ENCODE measurements around the gene VCX3B.
"Not testable (repeated sequence)": the region's sequence is repeated elsewhere in the genome, so short reads cannot be mapped to it uniquely, and the experiment has no call there.

Gene VCX3B

DNA sequence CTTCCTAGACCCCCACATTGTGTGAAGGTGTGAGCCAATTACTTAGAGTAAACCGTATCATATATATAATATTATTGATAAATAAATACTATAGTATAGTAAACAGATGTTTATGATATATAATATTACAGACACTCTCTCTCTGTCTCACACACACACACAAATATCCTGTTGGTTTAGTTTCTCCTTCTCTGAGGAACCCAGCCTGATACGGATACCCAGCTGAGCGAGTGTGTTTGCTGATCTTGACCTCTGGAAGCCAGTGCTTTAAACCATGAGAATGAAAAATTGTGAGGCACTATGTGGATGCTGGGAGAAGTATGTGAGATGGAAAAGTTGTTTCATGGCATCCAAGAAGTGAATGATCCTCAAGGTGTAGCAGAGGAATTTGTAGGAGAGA lies at the start of gene VCX3B:
TSS of gene VCX3B (plus strand) at position 301 of the 400 bp plus-strand sequence. CDS start 621 bp downstream, outside the sequence.
- not testable (repeated sequence) for H3K27me3 Mint-ChIP-seq (ENCODE audit: low read depth); H3K27ac Mint-ChIP-seq; H3K4me1 Mint-ChIP-seq (ENCODE audit: low read depth); H3K4me3 Mint-ChIP-seq; H3K36me3 Mint-ChIP-seq (ENCODE audit: low read depth); H3K9me3 Mint-ChIP-seq

DNA sequence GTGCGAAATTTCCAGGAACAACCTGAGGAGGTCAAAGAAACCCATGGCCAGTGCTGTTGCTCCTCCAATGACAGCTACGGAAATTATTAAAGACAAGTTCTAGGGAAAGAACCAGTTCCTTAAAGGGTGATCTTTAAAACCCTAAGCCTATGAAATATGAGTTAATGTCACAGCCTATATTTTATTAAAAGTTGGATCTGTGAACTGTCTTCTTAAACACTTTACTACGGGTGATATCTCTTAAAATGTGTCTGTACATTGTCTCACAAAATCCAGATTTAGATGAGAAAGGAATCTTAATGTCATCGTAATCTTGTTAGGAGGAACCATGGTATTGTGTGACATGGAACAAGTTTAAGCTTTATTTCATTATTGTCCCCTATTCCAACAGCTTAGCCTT lies 46.3 kb upstream of the VCX3B start:
- Mint-ChIP-seq H3K4me3 (no peak overlapping the region), H3K4me1 (ENCODE audit: low read depth) (no peaks in the 10 kb centered on the region), H3K27ac (no peak overlapping the region), H3K9me3 (peaks cover 8% of the 10 kb centered on the region), H3K27me3 (ENCODE audit: low read depth) (no peaks in the 10 kb centered on the region), H3K36me3 (ENCODE audit: low read depth) (no peaks in the 10 kb centered on the region)

DNA sequence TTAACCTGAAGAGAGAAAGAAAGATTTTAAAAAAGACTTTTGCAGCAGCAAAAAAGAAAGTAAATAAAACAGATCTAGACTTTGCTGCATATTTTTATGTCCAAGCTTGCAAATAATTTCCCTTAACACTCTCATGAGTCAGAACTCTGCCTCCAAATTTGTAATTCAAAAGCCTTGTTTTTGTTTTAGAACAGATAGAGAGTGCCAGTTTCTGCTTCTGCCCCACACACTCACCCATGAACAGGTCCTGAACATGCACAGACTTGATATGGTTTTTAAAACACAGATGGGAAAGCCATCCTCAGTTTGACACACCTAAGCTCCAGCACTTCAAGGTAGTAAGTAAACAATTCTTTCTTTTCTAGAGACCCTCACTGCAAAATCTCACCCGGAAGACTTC lies 39.7 kb upstream of the VCX3B start:
- Mint-ChIP-seq H3K36me3 (ENCODE audit: low read depth) (no peaks in the 10 kb centered on the region), H3K27ac (no peak overlapping the region), H3K4me3 (no peak overlapping the region), H3K9me3 (peaks cover 10% of the 10 kb centered on the region), H3K4me1 (ENCODE audit: low read depth) (no peaks in the 10 kb centered on the region), H3K27me3 (ENCODE audit: low read depth) (no peaks in the 10 kb centered on the region)

DNA sequence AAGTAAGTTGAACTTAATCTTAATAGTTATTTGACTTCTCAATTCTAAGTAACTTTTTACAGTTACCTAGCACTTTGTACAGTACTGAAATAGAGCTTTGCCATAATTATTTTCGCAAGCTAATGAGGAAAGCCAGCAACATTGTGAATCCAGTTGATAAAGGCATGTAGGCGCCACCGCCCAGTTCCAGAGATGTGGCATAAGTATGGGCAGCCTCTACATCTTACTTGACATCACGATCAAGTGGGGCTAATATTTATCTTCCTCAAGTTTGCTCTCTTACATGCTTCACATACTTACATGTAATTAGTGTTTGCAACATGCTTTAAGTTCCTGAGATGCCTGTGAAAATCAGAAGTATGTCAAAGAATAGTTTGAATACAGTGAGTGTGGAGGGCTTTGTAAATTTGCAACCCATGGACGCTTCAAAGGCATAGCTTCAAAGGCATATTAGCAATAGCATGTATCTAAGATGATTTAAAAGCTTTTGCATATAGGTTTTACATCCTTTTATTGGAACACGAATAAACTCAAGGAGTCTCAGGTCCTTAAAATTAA lies 34.9 kb upstream of the VCX3B start:
- no peaks in the 10 kb centered on the region for H3K4me1 Mint-ChIP-seq (ENCODE audit: low read depth)
- no peaks in the 10 kb centered on the region for H3K27me3 Mint-ChIP-seq (ENCODE audit: low read depth)
- H3K27ac Mint-ChIP-seq = no peak overlapping the region
- H3K4me3 Mint-ChIP-seq = no peak overlapping the region
- peaks cover 5% of the 10 kb centered on the region for H3K9me3 Mint-ChIP-seq
- no peaks in the 10 kb centered on the region for H3K36me3 Mint-ChIP-seq (ENCODE audit: low read depth)

DNA sequence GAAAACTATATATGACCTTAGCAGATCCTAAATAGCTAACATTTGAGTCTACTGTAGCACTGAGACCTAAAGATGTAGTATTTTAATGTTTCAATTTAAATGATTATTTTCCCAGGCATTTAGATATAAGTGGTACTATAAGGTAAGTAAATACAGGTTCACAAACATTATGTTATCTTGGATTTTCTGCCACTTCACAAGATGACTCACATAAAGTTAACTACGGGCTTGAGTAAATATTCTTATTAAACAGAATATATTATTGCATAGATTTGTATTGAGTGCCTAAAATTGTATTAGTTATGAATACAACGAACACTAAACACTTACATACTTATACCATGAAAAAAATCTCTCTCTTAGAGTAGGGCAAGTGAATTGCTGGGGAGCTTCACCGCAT lies 34.2 kb upstream of the VCX3B start:
- Mint-ChIP-seq H3K36me3 (ENCODE audit: low read depth) (no peaks in the 10 kb centered on the region), H3K4me1 (ENCODE audit: low read depth) (no peaks in the 10 kb centered on the region), H3K27me3 (ENCODE audit: low read depth) (no peaks in the 10 kb centered on the region), H3K9me3 (no peaks in the 10 kb centered on the region), H3K27ac (no peak overlapping the region), H3K4me3 (no peak overlapping the region)

DNA sequence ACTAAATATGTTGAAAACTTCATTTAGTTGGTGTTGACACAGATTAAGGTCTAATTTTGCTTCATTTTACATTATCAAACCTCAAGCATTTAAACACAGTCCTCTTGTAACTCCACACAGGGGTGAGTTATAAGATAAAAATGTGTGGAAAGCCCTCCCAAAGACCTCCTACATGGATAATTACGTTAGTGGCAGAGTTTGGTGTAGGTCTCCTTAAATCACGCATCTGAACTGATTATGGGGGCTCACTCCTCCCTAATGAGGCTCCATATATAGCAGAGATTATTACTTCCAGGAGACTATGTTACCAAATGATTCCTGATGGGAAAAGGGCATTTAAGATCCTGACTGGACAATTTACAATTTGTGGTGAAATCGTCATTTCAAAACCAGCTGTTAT lies 32.2 kb upstream of the VCX3B start:
- H3K27me3 Mint-ChIP-seq (ENCODE audit: low read depth) = no peaks in the 10 kb centered on the region
- H3K36me3 Mint-ChIP-seq (ENCODE audit: low read depth) = no peaks in the 10 kb centered on the region
- H3K9me3 Mint-ChIP-seq = no peaks in the 10 kb centered on the region
- H3K4me3 Mint-ChIP-seq = no peak overlapping the region
- no peak overlapping the region for H3K27ac Mint-ChIP-seq
- no peaks in the 10 kb centered on the region for H3K4me1 Mint-ChIP-seq (ENCODE audit: low read depth)

DNA sequence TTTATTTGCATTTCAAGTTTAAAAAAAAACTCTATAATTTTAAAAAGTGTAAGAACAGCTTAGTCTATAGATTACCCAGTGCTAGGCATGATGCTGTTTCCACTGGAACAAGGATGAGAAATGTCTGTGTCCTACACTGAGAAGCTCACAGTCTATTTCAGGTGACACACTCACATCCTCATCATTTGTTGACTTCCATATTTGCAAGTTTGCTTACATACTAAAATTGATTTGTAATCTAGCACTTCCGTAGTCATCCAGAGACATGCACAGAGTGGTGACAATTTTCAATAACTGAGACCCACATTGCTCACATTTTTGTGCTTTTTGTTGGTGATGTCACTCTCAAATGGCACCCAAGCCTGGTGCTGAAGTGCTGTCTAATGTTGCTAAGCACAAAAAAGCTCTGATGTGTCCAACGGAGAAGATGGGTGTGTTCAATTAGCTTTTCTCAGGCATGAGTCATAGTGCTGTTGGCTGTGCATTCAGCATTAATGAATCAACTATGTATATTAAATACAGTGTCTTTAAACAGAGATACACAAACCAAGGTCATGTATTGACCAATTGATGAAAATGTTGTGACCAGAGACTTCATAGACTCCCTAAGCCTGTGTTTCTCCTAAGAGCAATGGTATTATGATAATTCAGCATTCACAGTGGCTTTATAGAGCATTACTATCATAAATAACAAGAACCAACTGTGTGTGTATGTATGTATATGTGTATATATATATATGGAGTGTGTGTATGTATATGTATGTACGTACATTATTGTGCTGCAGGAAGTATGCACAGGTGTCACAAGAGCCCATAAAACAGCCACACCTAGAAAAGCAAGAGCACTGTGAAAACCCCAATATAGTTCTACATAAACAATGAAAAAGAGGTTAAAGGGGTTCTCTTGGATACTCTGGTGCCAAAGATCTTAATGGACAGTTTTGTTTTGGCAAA lies 31.2 kb upstream of the VCX3B start:
- Mint-ChIP-seq H3K27ac (no peak overlapping the region), H3K4me1 (ENCODE audit: low read depth) (no peaks in the 10 kb centered on the region), H3K27me3 (ENCODE audit: low read depth) (no peaks in the 10 kb centered on the region), H3K36me3 (ENCODE audit: low read depth) (no peaks in the 10 kb centered on the region), H3K4me3 (no peak overlapping the region), H3K9me3 (no peaks in the 10 kb centered on the region)

DNA sequence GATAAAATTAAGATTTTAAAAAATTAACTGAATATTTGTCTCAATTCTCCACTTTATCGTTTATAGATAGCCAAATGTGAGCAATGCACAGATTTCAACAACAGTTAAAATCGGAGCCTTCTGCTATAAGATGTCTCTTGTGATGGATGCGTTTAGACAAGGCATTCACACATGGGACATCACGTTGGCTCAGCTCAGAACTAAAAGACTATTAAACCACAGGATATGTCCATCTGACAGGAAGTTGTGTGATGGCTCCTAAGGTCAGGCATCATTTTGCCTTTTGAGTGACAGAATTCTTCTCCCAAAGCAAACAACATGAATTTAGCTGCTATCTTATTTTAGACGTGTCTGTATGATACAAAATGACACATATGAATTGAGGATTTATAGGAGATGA lies 17.3 kb upstream of the VCX3B start:
- H3K9me3 Mint-ChIP-seq = peaks cover 7% of the 10 kb centered on the region
- H3K4me3 Mint-ChIP-seq = no peak overlapping the region
- no peaks in the 10 kb centered on the region for H3K27me3 Mint-ChIP-seq (ENCODE audit: low read depth)
- no peaks in the 10 kb centered on the region for H3K36me3 Mint-ChIP-seq (ENCODE audit: low read depth)
- H3K4me1 Mint-ChIP-seq (ENCODE audit: low read depth) = no peaks in the 10 kb centered on the region
- no peak overlapping the region for H3K27ac Mint-ChIP-seq

DNA sequence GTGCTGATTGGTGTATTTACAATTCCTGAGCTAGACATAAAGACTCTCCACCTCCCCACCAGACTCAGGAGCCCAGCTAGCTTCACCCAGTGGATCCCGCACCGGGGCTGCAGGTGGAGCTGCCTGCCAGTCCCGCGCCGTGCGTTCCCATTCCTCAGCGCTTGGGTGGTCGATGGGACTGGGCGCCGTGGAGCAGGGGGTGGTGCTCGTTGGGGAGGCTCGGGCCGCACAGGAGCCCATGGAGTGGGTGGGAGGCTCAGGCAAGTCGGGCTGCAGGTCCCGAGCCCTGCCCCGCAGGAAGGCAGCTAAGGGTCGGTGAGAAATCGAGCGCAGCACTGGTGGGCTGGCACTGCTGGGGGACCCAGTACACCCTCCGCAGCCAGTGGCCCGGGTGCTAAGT lies 12.3 kb upstream of the VCX3B start:
- not testable (repeated sequence) for H3K4me1 Mint-ChIP-seq (ENCODE audit: low read depth); H3K27ac Mint-ChIP-seq; H3K36me3 Mint-ChIP-seq (ENCODE audit: low read depth); H3K4me3 Mint-ChIP-seq; H3K27me3 Mint-ChIP-seq (ENCODE audit: low read depth); H3K9me3 Mint-ChIP-seq

DNA sequence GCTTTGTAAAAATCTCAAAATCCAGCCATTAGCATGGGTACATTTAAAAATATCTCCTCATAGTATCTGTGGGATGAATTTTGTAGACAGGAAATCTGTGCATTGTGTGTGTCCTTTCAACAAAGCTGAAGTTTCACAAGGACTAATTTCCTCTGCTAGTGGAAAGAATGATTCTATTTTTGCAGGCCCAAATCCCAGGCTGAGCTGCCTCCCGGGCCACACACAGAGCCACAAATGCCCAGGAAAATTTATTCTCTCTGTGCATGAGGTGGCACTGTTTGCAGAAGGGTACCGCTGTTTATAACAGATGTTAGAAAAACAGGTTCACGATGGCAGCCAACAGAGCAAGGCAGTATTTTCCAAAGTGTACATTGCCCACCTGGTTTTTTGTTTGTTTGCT lies 11.0 kb upstream of the VCX3B start:
- Mint-ChIP-seq H3K4me1 (ENCODE audit: low read depth) (no peaks in the 10 kb centered on the region), H3K27ac (no peak overlapping the region), H3K36me3 (ENCODE audit: low read depth) (no peaks in the 10 kb centered on the region), H3K9me3 (peaks cover 7% of the 10 kb centered on the region), H3K4me3 (no peak overlapping the region), H3K27me3 (ENCODE audit: low read depth) (no peaks in the 10 kb centered on the region)

DNA sequence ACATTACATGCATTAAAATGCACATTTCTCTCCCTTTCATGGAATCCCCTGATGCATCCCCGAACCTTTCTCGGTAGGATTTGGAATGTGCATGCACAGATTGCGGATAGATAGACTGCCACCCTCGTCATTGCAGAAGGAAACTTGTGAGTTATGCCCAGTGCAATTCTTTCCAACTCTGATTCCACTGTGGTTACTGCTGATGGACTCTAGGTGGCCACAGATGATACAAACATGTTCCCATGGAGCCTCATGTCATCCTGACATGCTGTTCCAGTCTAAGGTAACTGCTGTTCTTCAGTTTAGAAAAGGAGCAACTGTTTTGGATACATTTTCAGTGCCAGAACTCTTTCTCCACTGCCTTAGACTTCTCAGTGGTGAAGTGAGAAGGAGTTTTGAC lies 9.1 kb upstream of the VCX3B start:
- no peak overlapping the region for H3K4me3 Mint-ChIP-seq
- no peaks in the 10 kb centered on the region for H3K4me1 Mint-ChIP-seq (ENCODE audit: low read depth)
- H3K36me3 Mint-ChIP-seq (ENCODE audit: low read depth) = no peaks in the 10 kb centered on the region
- H3K27me3 Mint-ChIP-seq (ENCODE audit: low read depth) = no peaks in the 10 kb centered on the region
- H3K9me3 Mint-ChIP-seq = peaks cover 11% of the 10 kb centered on the region
- no peak overlapping the region for H3K27ac Mint-ChIP-seq

DNA sequence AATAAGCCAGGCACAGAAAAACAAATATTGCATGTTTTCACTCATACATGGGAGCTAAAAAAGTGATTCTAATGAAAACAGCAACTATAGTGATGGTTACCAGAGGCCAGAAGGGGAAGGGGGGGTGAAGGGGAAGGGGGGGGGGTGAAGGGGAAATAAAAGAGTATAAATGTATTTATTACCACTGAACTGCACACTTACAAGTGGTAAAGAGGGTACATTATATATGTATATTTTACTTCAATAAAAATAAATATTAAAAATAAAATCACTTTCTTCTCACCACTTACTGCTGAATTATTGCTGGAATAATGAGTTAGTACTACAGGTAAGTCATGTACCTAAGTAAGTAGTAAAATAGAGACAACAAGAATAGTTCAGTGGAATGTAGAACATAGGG lies 2.1 kb upstream of the VCX3B start:
- Mint-ChIP-seq H3K27ac (no peak overlapping the region), H3K4me1 (ENCODE audit: low read depth) (no peaks in the 10 kb centered on the region), H3K9me3 (peaks cover 4% of the 10 kb centered on the region), H3K4me3 (no peak overlapping the region), H3K36me3 (ENCODE audit: low read depth) (no peaks in the 10 kb centered on the region), H3K27me3 (ENCODE audit: low read depth) (no peaks in the 10 kb centered on the region)

DNA sequence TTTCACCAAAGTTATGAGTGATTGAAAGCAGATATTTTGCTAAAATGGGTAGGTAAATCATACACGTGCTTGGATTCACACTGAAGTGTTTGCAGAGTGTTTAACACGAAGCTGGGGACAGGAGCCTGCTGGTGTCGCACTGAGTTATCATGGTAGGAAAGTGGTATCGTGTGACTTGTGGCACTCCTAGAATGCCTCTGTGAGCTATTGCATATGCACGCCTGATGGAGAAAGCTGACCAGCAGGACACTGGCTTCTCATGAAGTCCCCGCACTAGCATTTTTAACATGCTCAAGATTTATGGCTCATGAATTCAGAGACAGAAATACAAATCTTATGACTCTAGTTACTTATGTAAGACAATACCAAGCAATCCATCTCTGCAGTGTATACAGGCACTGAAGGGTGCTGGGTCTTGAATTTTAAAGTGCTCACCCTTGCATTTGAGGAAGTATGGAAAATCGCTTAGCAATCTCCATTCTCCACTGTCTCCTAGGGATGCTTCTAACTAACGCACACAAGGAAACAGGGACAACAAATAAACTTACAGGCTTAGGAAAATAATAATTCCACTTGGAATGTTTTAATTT lies 19.8 kb downstream of the VCX3B start:
- Mint-ChIP-seq H3K27me3 (ENCODE audit: low read depth) (no peaks in the 10 kb centered on the region), H3K4me1 (ENCODE audit: low read depth) (no peaks in the 10 kb centered on the region), H3K36me3 (ENCODE audit: low read depth) (no peaks in the 10 kb centered on the region), H3K4me3 (no peak overlapping the region), H3K9me3 (no peaks in the 10 kb centered on the region), H3K27ac (no peak overlapping the region)

DNA sequence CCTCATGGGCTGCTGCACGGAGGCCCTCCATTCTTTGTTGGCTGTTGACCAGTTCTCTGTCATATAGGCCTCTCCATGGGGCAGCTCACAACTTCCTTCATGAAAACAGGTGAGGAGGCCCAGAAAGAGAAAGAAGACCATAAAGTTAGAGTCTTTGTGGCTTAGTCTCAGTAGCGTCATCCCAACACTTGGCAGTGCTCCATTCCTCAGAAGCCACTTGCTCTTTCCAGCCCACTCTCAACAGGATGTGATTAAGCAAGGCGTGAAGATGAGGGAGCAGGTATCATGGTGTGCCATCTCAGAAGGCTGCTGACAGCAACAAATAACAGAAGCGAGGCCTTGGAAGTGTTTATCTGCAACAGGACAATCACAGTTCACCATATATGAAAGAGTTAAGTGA lies 30.4 kb downstream of the VCX3B start:
- not testable (repeated sequence) for H3K27ac Mint-ChIP-seq; H3K36me3 Mint-ChIP-seq (ENCODE audit: low read depth); H3K4me1 Mint-ChIP-seq (ENCODE audit: low read depth); H3K27me3 Mint-ChIP-seq (ENCODE audit: low read depth); H3K4me3 Mint-ChIP-seq; H3K9me3 Mint-ChIP-seq

DNA sequence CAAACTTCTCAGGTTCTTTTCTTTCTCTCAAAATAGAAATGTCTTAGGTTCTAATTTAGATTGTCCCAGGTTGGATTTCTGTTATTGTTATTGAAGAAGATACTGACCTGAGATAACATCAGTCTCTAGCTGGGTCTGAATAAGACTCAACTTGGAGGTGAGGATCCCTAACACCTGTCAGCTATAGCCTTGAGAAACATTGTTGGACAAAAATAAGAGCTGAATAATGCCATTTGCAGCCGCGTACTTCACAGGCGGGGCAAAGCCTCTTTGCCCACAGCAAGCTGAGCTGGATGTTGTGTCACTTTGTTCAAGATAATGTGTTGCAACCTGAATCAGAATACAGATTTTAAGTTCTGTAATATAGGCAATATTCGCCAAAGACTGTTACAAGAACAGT lies 35.6 kb downstream of the VCX3B start:
- no peak overlapping the region for H3K27ac Mint-ChIP-seq
- no peaks in the 10 kb centered on the region for H3K4me1 Mint-ChIP-seq (ENCODE audit: low read depth)
- H3K36me3 Mint-ChIP-seq (ENCODE audit: low read depth) = no peaks in the 10 kb centered on the region
- H3K27me3 Mint-ChIP-seq (ENCODE audit: low read depth) = no peaks in the 10 kb centered on the region
- H3K9me3 Mint-ChIP-seq = no peaks in the 10 kb centered on the region
- no peak overlapping the region for H3K4me3 Mint-ChIP-seq
